HEK293 (cell line): ENCODE data around the gene POLD2.

Source experiments
- CTCF ChIA-PET: fragments of 350-600 bp; formaldehyde crosslinking; extraction: SDS; loops from one replicate; lab custom pipeline; 2021; ENCODE audit warnings: antibody characterized with exemption; lab: Yijun Ruan, JAX
- POLR2A ChIA-PET: fragments of 300-600 bp; formaldehyde crosslinking; extraction: SDS; loops from one replicate; lab custom pipeline; 2020; ENCODE audit warnings: antibody characterized with exemption, inconsistent platforms; lab: Yijun Ruan, JAX
- H3K27ac ChIP-seq: fragments of 200-500 bp; sonication (Bioruptor generic); 2 replicates; pipeline ENCODE4 v1.5.1; 2014; ENCODE audit warnings: low read depth, low read length, control low read depth, inconsistent platforms; ENCODE audit errors: extremely low read depth
- H3K36me3 ChIP-seq, 2 experiments: fragments of 200-500 bp in 1 of 2; sonication (Bioruptor generic) in 1 of 2; 1 replicate in 1 of 2; 2 replicates in 1 of 2; pipeline ENCODE4 v1.5.1; 2014 to 2017; ENCODE audit warnings: inconsistent platforms in 2 of 2, low read length in 2 of 2; ENCODE audit not compliant: control insufficient read depth in 2 of 2, insufficient read depth in 1 of 2
- H3K4me1 ChIP-seq: fragments of 200-500 bp; sonication (Bioruptor generic); 2 replicates; pipeline ENCODE4 v1.5.1; 2014; ENCODE audit warnings: mild to moderate bottlenecking, low read length, inconsistent platforms; ENCODE audit not compliant: control insufficient read depth, insufficient read depth
- H3K4me3 ChIP-seq: 2 replicates; pipeline ENCODE4 v1.5.1; 2011; ENCODE audit warnings: low read depth, mild to moderate bottlenecking, control low read depth, low read length, moderate library complexity
- H3K9me3 ChIP-seq: fragments of 200-500 bp; sonication (Bioruptor generic); 2 replicates; pipeline ENCODE4 v1.5.1; 2014; ENCODE audit warnings: low read depth, low read length, inconsistent platforms; ENCODE audit not compliant: control insufficient read depth, insufficient read depth
- GLI2 ChIP-seq: fragments of 450-650 bp; formaldehyde crosslinking; IDR thresholded peaks from 2 replicates; pipeline ENCODE4; 2017; ENCODE audit warnings: missing biosample characterization, missing genetic modification characterization, low read depth, borderline replicate concordance
- MZF1 ChIP-seq: fragments of 450-650 bp; formaldehyde crosslinking; IDR thresholded peaks from 2 replicates; pipeline ENCODE4 v1.5.1; 2017; ENCODE audit warnings: missing biosample characterization, missing genetic modification characterization, borderline replicate concordance
- SALL2 ChIP-seq: fragments of 450-650 bp; formaldehyde crosslinking; IDR thresholded peaks from 2 replicates; pipeline ENCODE4 v1.5.0; 2017; ENCODE audit warnings: missing biosample characterization, mild to moderate bottlenecking, missing genetic modification characterization, borderline replicate concordance
- YY2 ChIP-seq: fragments of 450-650 bp; formaldehyde crosslinking; IDR thresholded peaks from 2 replicates; pipeline ENCODE4 v1.5.1; 2016; ENCODE audit warnings: missing biosample characterization, missing genetic modification characterization
- ZBTB17 ChIP-seq: fragments of 450-650 bp; formaldehyde crosslinking; IDR thresholded peaks from 2 replicates; pipeline ENCODE4 v1.5.1; 2016; ENCODE audit warnings: missing biosample characterization, missing genetic modification characterization
- ZNF302 ChIP-seq: fragments of 450-650 bp; formaldehyde crosslinking; IDR thresholded peaks from 2 replicates; pipeline ENCODE4 v1.5.1; 2016; ENCODE audit warnings: missing biosample characterization, missing genetic modification characterization, low read depth
- ZNF341 ChIP-seq: fragments of 450-650 bp; formaldehyde crosslinking; IDR thresholded peaks from 2 replicates; pipeline ENCODE4; 2016; ENCODE audit warnings: low read depth, missing biosample characterization, missing genetic modification characterization
- ZNF350 ChIP-seq: fragments of 450-650 bp; formaldehyde crosslinking; IDR thresholded peaks from 2 replicates; pipeline ENCODE4 v1.5.0; 2017; ENCODE audit warnings: missing biosample characterization, mild to moderate bottlenecking, missing genetic modification characterization
- ZNF37A ChIP-seq: fragments of 450-650 bp; IDR thresholded peaks from 2 replicates; pipeline ENCODE4 v1.5.1; 2018; ENCODE audit warnings: missing biosample characterization, missing genetic modification characterization
- ZNF404 ChIP-seq: fragments of 450-650 bp; formaldehyde crosslinking; IDR thresholded peaks from 2 replicates; pipeline ENCODE4 v1.5.1; 2017; ENCODE audit warnings: missing biosample characterization, missing genetic modification characterization
- ZNF416 ChIP-seq: fragments of 450-650 bp; formaldehyde crosslinking; IDR thresholded peaks from 2 replicates; pipeline ENCODE4 v1.5.1; 2016; ENCODE audit warnings: missing biosample characterization, missing genetic modification characterization
- ZNF501 ChIP-seq: fragments of 450-650 bp; formaldehyde crosslinking; IDR thresholded peaks from 2 replicates; pipeline ENCODE4 v1.5.1; 2016; ENCODE audit warnings: missing biosample characterization, missing genetic modification characterization
- ZNF510 ChIP-seq: fragments of 450-650 bp; formaldehyde crosslinking; IDR thresholded peaks from 2 replicates; pipeline ENCODE4 v1.5.1; 2018; ENCODE audit warnings: mild to moderate bottlenecking, missing genetic modification characterization, missing biosample characterization; ENCODE audit not compliant: insufficient replicate concordance
- ZNF529 ChIP-seq: fragments of 450-650 bp; formaldehyde crosslinking; IDR thresholded peaks from 2 replicates; pipeline ENCODE4 v1.5.1; 2017; ENCODE audit warnings: missing genetic modification characterization, missing biosample characterization; ENCODE audit not compliant: insufficient replicate concordance
- ZNF549 ChIP-seq: fragments of 450-650 bp; IDR thresholded peaks from 2 replicates; pipeline ENCODE4 v1.5.1; 2018; ENCODE audit warnings: missing biosample characterization, missing genetic modification characterization, mild to moderate bottlenecking, inconsistent platforms, moderate library complexity
- ZNF600 ChIP-seq: fragments of 450-650 bp; formaldehyde crosslinking; IDR thresholded peaks from 2 replicates; pipeline ENCODE4 v1.5.1; 2016; ENCODE audit warnings: missing biosample characterization, missing genetic modification characterization
- TF ChIP-seq, protein P1 (sequence below): fragments of 450-650 bp; formaldehyde crosslinking; IDR thresholded peaks from 2 replicates; pipeline ENCODE4 v1.5.1; 2016; ENCODE audit warnings: missing biosample characterization, missing genetic modification characterization
- TF ChIP-seq, protein P2 (sequence below): fragments of 450-650 bp; formaldehyde crosslinking; IDR thresholded peaks from 2 replicates; pipeline ENCODE4 v1.5.1; 2017; ENCODE audit warnings: missing biosample characterization, missing genetic modification characterization

Gene POLD2

GRCh38 chr7:44152971-44153947 lies 29.9 kb upstream of the POLD2 start:
- ChIA-PET CTCF (interaction anchor here (0.6 to 0.8 kb wide), 3 partner anchors 41 to 1001 kb away, joined by 3 to 4 read pairs (median 3); no protein-coding TSS in a partner anchor), POLR2A (no interaction called here)
- H3K4me3 ChIP-seq: no peak overlapping the region
- H3K27ac ChIP-seq: no peak overlapping the region
- no peak for TF ChIP-seq ZNF416 (tag by site-specific recombination)
- TF ChIP-seq ZNF350: no peak
- TF ChIP-seq ZNF37A (tag by site-specific recombination): no peak
- no peak for TF ChIP-seq MZF1 (tag by site-specific recombination)
- TF ChIP-seq, protein P1, sequence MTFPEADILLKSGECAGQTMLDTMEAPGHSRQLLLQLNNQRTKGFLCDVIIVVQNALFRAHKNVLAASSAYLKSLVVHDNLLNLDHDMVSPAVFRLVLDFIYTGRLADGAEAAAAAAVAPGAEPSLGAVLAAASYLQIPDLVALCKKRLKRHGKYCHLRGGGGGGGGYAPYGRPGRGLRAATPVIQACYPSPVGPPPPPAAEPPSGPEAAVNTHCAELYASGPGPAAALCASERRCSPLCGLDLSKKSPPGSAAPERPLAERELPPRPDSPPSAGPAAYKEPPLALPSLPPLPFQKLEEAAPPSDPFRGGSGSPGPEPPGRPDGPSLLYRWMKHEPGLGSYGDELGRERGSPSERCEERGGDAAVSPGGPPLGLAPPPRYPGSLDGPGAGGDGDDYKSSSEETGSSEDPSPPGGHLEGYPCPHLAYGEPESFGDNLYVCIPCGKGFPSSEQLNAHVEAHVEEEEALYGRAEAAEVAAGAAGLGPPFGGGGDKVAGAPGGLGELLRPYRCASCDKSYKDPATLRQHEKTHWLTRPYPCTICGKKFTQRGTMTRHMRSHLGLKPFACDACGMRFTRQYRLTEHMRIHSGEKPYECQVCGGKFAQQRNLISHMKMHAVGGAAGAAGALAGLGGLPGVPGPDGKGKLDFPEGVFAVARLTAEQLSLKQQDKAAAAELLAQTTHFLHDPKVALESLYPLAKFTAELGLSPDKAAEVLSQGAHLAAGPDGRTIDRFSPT (tag by site-specific recombination): no peak
- TF ChIP-seq ZNF549 (tag by site-specific recombination): no peak
- no peak for TF ChIP-seq ZBTB17
- no peak for TF ChIP-seq ZNF302 (tag by site-specific recombination)
- no peak for TF ChIP-seq ZNF341 (tag by site-specific recombination)
- TF ChIP-seq SALL2: no peak
- TF ChIP-seq, all 188 proteins: peak for 0
- no peaks in the 10 kb centered on the region for H3K4me1 ChIP-seq
- no peaks in the 10 kb centered on the region for H3K9me3 ChIP-seq
- H3K36me3 ChIP-seq: no peaks in the 10 kb centered on the region

DNA sequence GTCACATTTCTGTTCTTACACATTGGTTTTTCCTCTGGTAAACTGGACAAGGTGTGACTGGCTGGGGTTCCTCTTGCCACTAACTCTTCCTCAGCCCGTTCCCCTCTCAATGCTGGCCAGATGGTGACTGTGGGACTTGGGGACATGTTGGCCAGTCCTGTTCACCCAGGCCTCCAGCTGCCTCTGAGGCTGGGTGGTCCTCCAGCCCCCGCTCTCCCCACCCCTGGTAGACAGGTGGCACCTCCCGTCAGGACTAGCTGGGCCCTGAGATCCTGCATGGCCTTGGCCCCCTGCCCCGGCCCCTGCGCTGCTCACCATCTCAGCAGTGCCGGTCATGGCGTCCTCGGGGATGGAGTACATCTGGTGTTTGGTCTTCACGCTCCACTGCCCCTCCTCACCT lies 28.6 kb upstream of the POLD2 start:
- CTCF ChIA-PET: no interaction called here
- H3K9me3 ChIP-seq: no peaks in the 10 kb centered on the region
- TF ChIP-seq ZNF404 (tag by site-specific recombination) (no peak), GLI2 (tag by site-specific recombination) (no peak), ZNF510 (tag by site-specific recombination) (no peak), ZNF341 (tag by site-specific recombination) (no peak), ZNF501 (tag by site-specific recombination) (no peak), ZNF529 (tag by site-specific recombination) (no peak), YY2 (tag by site-specific recombination) (no peak), ZNF600 (tag by site-specific recombination) (no peak)
- TF ChIP-seq, protein P2, sequence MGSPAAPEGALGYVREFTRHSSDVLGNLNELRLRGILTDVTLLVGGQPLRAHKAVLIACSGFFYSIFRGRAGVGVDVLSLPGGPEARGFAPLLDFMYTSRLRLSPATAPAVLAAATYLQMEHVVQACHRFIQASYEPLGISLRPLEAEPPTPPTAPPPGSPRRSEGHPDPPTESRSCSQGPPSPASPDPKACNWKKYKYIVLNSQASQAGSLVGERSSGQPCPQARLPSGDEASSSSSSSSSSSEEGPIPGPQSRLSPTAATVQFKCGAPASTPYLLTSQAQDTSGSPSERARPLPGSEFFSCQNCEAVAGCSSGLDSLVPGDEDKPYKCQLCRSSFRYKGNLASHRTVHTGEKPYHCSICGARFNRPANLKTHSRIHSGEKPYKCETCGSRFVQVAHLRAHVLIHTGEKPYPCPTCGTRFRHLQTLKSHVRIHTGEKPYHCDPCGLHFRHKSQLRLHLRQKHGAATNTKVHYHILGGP: no peak
- H3K4me3 ChIP-seq: no peak overlapping the region
- H3K4me1 ChIP-seq: no peaks in the 10 kb centered on the region
- POLR2A ChIA-PET: no interaction called here
- H3K36me3 ChIP-seq: no peaks in the 10 kb centered on the region
- no peak overlapping the region for H3K27ac ChIP-seq
